Uterus (tissue), 2 donors: ENCODE measurements around the gene GRXCR2.

Experiments
- POLR2A ChIP-seq, 2 donors: fragments of 450-650 bp; IDR thresholded peaks; one replicate each; pipeline ENCODE4 v1.6.1; 2016; ENCODE audit warnings: antibody characterized with exemption in 2 of 2, mild to moderate bottlenecking in 1 of 2, moderate library complexity in 1 of 2
- TF ChIP-seq, protein P1 (sequence below), 4 experiments: fragments of 200-600 bp in 2 of 4; fragments of 450-650 bp in 2 of 4; sonication (generic) in 2 of 4; IDR thresholded peaks; one replicate each; pipeline ENCODE4 v1.5.1; 2016 to 2019; ENCODE audit warnings: antibody characterized with exemption in 4 of 4, mild to moderate bottlenecking in 2 of 4, moderate library complexity in 1 of 4

DNA sequence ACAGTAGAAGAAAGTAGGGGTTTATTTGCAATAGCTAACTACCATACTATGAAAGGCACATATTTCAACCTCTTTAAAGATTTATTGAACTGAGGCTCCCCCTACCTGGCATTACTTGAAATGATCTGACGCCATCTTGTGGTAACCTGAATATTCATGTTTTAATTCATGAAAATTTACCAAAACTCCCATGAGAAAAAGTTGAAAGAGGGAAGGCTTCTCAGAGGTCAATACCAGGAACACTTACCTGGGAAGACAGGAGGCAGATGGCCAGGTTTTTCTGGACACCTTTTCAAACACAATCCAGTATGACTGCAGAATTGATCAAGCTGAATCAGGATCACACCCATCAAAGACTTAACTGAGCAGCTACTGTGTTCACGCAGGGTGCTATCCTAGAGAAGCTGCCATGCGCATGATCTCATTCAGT, 47.0 kb downstream of the GRXCR2 start:
- TF ChIP-seq, protein P1, sequence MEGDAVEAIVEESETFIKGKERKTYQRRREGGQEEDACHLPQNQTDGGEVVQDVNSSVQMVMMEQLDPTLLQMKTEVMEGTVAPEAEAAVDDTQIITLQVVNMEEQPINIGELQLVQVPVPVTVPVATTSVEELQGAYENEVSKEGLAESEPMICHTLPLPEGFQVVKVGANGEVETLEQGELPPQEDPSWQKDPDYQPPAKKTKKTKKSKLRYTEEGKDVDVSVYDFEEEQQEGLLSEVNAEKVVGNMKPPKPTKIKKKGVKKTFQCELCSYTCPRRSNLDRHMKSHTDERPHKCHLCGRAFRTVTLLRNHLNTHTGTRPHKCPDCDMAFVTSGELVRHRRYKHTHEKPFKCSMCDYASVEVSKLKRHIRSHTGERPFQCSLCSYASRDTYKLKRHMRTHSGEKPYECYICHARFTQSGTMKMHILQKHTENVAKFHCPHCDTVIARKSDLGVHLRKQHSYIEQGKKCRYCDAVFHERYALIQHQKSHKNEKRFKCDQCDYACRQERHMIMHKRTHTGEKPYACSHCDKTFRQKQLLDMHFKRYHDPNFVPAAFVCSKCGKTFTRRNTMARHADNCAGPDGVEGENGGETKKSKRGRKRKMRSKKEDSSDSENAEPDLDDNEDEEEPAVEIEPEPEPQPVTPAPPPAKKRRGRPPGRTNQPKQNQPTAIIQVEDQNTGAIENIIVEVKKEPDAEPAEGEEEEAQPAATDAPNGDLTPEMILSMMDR (IDR thresholded peaks at IDR 0.05): peak; percentile 48 to 69 (median 58)
- no peak for TF ChIP-seq POLR2A (IDR thresholded peaks at IDR 0.05)
